Neural crest cell (in vitro differentiated cells): ENCODE measurements around the gene ELAPOR2. TPM values are rescaled to one million over a fixed set of nuclear protein-coding genes. Genes with fewer than 3 reads are reported as not detected.
A peak's percentile ranks its signal among the peaks of the same experiment; 100 is the strongest.

Experiments used
- DNase-seq: peaks from one replicate; pipeline ENCODE4 v3.0.0; 2021; ENCODE audit warnings: low read depth, mixed read lengths, low spot score
- H3K27ac Mint-ChIP-seq: one replicate; pipeline ENCODE4 v1.8.0; 2021; ENCODE audit warnings: mild to moderate bottlenecking, mixed read lengths; ENCODE audit not compliant: unreplicated experiment
- H3K27me3 Mint-ChIP-seq: 2 replicates; pipeline ENCODE4 v1.8.0; 2021; ENCODE audit warnings: low read depth, mild to moderate bottlenecking, mixed read lengths
- H3K36me3 Mint-ChIP-seq: 2 replicates; pipeline ENCODE4 v1.8.0; 2021; ENCODE audit warnings: low read depth, mild to moderate bottlenecking, mixed read lengths
- H3K4me1 Mint-ChIP-seq: 2 replicates; pipeline ENCODE4 v1.8.0; 2021; ENCODE audit warnings: mixed read lengths
- H3K4me3 Mint-ChIP-seq: one replicate; pipeline ENCODE4 v1.8.0; 2021; ENCODE audit warnings: mild to moderate bottlenecking, mixed read lengths
- H3K9me3 Mint-ChIP-seq: 2 replicates; pipeline ENCODE4 v1.8.0; 2021; ENCODE audit warnings: mixed read lengths
- total RNA-seq: library from RNA; stranded (reverse); gene quantifications from 2 replicates; pipeline ENCODE4 v1.2.1, GENCODE V29; 2021
- TF ChIP-seq, protein P1 (sequence below): fragments of 200-600 bp; sonication (generic); conservative IDR thresholded peaks from 2 replicates; pipeline ENCODE4 v1.5.0; 2021; ENCODE audit warnings: antibody characterized with exemption, mild to moderate bottlenecking

ELAPOR2 gene
- total RNA-seq, 1 donor from 2014 or later, result 42.2 TPM

DNA sequence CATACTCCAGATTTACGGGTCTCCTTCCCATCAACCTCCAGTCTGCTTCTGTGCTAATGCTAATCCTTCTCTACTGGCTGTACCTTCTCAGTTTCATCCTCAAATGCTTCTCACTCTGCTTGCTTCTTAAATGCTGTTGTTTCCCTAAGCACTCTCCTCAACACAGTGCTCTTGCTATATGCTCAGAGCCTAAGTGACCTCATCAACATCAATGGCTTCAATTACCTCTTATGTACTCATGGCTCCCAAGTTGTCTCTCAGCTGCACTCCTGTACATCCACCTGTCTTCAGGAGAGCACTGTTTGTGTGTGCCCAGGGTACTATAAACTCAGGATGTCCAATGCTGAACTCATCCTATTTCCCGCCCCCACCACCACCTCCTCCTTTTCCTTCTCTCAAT lies 22.5 kb downstream of the ELAPOR2 start:
- H3K27me3 Mint-ChIP-seq, result no peaks in the 10 kb centered on the region
- no peaks in the 10 kb centered on the region for H3K9me3 Mint-ChIP-seq
- H3K27ac Mint-ChIP-seq, result no peak overlapping the region
- H3K4me1 Mint-ChIP-seq, result peaks cover 31% of the 10 kb centered on the region
- peaks cover 4% of the 10 kb centered on the region for H3K36me3 Mint-ChIP-seq
- TF ChIP-seq, protein P1, sequence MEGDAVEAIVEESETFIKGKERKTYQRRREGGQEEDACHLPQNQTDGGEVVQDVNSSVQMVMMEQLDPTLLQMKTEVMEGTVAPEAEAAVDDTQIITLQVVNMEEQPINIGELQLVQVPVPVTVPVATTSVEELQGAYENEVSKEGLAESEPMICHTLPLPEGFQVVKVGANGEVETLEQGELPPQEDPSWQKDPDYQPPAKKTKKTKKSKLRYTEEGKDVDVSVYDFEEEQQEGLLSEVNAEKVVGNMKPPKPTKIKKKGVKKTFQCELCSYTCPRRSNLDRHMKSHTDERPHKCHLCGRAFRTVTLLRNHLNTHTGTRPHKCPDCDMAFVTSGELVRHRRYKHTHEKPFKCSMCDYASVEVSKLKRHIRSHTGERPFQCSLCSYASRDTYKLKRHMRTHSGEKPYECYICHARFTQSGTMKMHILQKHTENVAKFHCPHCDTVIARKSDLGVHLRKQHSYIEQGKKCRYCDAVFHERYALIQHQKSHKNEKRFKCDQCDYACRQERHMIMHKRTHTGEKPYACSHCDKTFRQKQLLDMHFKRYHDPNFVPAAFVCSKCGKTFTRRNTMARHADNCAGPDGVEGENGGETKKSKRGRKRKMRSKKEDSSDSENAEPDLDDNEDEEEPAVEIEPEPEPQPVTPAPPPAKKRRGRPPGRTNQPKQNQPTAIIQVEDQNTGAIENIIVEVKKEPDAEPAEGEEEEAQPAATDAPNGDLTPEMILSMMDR, result no peak
- no peak for DNase-seq
- peak overlapping the region; percentile 16 for H3K4me3 Mint-ChIP-seq

DNA sequence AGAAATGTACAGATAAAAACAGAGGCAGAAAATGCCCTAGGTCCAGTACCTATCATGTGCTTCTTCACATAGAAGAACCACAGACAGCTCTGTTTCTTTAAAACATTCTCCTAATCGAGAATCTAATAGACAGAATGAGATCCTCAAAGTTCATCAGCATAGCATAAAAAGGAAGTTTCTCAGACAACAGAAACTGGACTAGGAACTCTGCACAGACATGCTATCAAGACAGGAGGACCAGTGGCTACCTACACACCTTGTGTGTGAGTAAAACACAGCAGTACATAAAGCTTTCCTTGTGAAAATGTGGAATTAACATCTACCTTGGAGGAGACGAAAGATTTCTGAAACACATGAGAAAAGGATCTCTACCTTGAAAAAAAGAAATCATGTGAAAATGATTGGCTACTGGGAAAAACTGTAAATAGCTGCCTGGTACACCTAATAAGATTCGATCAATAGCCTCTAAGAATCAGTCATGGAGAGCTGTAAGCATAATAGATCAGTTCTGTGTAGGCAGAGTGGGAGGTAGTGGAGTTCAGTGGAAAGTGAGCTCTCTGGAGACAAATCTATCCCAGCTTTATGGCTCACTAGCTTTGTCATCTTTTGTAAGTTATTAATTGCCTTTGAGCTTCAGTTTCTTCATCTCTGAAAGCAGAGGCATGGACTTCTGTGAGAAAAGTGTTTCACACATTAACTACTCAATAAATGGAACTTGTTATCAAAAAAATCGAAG lies 26.7 kb downstream of the ELAPOR2 start:
- Mint-ChIP-seq H3K27ac (no peak overlapping the region), H3K9me3 (peaks cover 2% of the 10 kb centered on the region), H3K27me3 (no peaks in the 10 kb centered on the region), H3K4me3 (no peak overlapping the region), H3K36me3 (no peaks in the 10 kb centered on the region), H3K4me1 (peaks cover 22% of the 10 kb centered on the region)
- TF ChIP-seq, protein P1, result no peak
- no peak for DNase-seq

DNA sequence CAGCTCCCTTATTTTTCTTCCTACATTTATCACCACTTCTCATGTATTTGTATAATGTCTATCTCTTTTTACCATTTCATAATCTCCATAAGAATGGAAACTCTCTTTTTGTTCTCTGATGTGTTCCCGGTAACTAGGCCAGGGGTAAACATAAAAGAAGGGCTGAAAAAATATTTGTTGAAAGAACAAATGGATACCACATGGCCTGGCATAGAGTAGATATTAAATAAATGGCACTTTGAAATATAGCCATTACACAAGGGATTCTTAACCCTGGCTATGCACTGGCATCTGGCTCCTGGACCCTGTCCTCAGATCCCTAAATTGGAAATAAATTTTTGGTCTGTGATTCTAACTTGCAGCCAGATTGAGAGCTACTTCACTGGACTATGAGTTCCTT lies 30.4 kb downstream of the ELAPOR2 start:
- Mint-ChIP-seq H3K4me3 (no peak overlapping the region), H3K9me3 (peaks cover 7% of the 10 kb centered on the region), H3K4me1 (peaks cover 7% of the 10 kb centered on the region), H3K27ac (no peak overlapping the region), H3K36me3 (peaks cover 6% of the 10 kb centered on the region), H3K27me3 (no peaks in the 10 kb centered on the region)
- TF ChIP-seq, protein P1, result no peak
- DNase-seq, result no peak

DNA sequence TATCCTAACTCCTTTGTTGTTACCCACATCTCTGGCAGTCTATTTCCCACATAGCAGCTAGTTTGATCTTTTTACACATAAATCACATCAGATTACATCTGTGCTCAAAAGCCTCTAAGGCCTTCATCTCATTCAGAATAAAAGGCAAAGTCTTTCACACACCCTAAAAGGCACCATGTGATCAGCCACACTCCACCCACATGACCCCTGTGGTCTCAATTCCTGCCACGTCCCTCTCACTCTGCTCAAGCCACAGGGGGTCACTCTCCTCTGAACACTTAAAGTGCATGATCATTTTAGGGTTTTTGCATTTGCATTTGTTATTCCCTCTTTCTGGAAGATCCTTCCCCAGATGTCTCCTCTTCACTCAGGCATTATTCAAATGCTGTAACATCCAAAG lies 30.8 kb downstream of the ELAPOR2 start:
- no peak overlapping the region for H3K27ac Mint-ChIP-seq
- H3K36me3 Mint-ChIP-seq, result peaks cover 10% of the 10 kb centered on the region
- no peak overlapping the region for H3K4me3 Mint-ChIP-seq
- H3K4me1 Mint-ChIP-seq, result peaks cover 7% of the 10 kb centered on the region
- TF ChIP-seq, protein P1, result no peak
- no peak for DNase-seq
- peaks cover 7% of the 10 kb centered on the region for H3K9me3 Mint-ChIP-seq
- no peaks in the 10 kb centered on the region for H3K27me3 Mint-ChIP-seq

DNA sequence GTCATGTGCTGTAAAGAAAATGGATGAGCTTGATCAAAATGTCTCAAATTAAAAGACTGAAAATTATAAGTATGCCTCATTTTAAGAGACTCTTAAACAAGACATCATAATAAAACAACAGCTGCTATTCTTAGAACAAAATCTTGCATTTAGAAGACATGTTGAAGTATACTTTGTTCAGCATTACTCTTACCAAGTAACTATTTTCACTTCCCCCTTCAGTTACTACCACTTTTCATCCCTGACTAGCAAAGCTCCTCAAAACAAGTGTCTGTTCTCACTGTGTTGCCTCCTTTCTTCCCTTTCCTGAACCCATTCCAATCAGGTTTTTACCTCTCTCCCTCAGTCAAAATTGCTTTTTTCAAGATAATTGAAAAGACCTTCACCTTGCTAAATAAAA lies 31.6 kb downstream of the ELAPOR2 start:
- Mint-ChIP-seq H3K9me3 (peaks cover 7% of the 10 kb centered on the region), H3K4me3 (no peak overlapping the region), H3K36me3 (peaks cover 11% of the 10 kb centered on the region), H3K27ac (no peak overlapping the region), H3K27me3 (no peaks in the 10 kb centered on the region), H3K4me1 (peaks cover 4% of the 10 kb centered on the region)
- DNase-seq, result no peak
- TF ChIP-seq, protein P1, result no peak
